GM19023 (cell line): ENCODE measurements around the gene GRP.

Source experiments
- ATAC-seq: cut with Tn5 transposase; IDR thresholded peaks from one replicate; pipeline ENCODE4 v1.9.1; 2021; ENCODE audit warnings: mild to moderate bottlenecking, moderate library complexity; ENCODE audit not compliant: unreplicated experiment

The GRP gene

GRCh38 chr18:59219672-59220163 lies at the start of gene GRP:
TSS of gene GRP (plus strand) at chr18:59220158. CDS start at chr18:59220266, 108 bp downstream.
- ATAC-seq: no peak

GRCh38 chr18:59172664-59173249 lies 47.2 kb upstream of the GRP start:
- ATAC-seq: no peak

- no peak for ATAC-seq
These were observed 42.5 kb upstream of the GRP start for GRCh38 chr18:59177485-59177884.

GRCh38 chr18:59180150-59180845 lies 39.7 kb upstream of the GRP start:
- ATAC-seq: no peak

- ATAC-seq: no peak
These were observed 37.3 kb upstream of the GRP start for GRCh38 chr18:59182673-59183072.

GRCh38 chr18:59189008-59189407 lies 30.9 kb upstream of the GRP start:
- no peak for ATAC-seq

GRCh38 chr18:59189746-59190145 lies 30.2 kb upstream of the GRP start:
- ATAC-seq: no peak

- ATAC-seq: no peak
These were observed 23.7 kb upstream of the GRP start for GRCh38 chr18:59196161-59196725.

- ATAC-seq: no peak
These were observed 22.3 kb upstream of the GRP start for GRCh38 chr18:59197636-59198035.

- ATAC-seq: no peak
These were observed 21.7 kb upstream of the GRP start for GRCh38 chr18:59198215-59198614.

- ATAC-seq: no peak
These were observed 19.2 kb upstream of the GRP start for GRCh38 chr18:59200787-59201186.

- no peak for ATAC-seq
These were observed 17.6 kb upstream of the GRP start for GRCh38 chr18:59202258-59202820.

- ATAC-seq: no peak
These were observed 12.5 kb upstream of the GRP start for GRCh38 chr18:59207506-59207905.

- ATAC-seq: no peak
These were observed 11.3 kb upstream of the GRP start for GRCh38 chr18:59208602-59209125.

GRCh38 chr18:59210299-59210698 lies 9.7 kb upstream of the GRP start:
- ATAC-seq: no peak

- no peak for ATAC-seq
These were observed 8.3 kb upstream of the GRP start for GRCh38 chr18:59211629-59212028.

GRCh38 chr18:59218018-59218417 lies 1.9 kb upstream of the GRP start:
- ATAC-seq: no peak

GRCh38 chr18:59220164-59220783 lies 316 bp downstream of the GRP start:
- ATAC-seq: no peak

GRCh38 chr18:59220784-59221765 lies 1.1 kb downstream of the GRP start:
- ATAC-seq: no peak

- no peak for ATAC-seq
These were observed 2.4 kb downstream of the GRP start for GRCh38 chr18:59222341-59222740.
